ENCODE measurements around the gene GFPT2.
"Not testable (repeated sequence)": the region's sequence is repeated elsewhere in the genome, so short reads cannot be mapped to it uniquely, and the experiment has no call there.

Gene GFPT2

DNA sequence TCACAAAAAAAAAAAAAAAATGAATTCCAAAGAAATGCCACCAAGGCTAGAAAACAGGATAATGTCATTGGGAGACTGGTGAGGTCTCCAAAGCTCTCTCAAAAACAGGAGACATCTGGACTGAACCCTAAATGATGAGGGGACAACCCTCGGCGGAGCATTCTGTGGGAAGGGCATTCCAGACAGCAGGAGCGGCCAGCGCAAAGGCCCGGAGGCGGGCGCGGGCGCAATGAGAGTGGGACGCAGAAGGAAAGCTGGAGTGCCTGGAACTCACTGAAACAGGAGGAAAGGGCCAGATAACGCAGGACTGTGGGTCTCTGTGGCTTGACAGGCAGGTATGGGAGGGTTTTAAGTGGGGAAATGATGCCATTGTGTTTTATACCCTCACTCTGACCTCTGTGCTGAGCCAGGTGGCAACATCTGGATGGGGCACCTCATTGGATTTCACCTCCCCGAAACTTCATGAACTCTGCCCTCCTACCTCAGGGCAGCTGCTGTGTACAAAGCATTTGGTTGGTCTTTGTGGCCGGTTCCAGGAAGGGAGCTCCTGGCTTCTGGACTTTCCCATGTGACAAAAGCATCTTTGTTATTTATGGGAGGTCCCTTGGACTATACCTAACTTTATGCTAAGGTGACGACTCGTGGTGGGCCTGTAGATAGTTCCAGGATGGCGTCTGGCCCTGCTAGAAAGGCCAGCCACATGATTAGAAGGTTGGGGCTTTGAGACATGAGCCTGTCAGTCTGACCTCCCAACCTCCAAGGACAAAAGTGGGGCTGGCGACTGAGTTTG is 49.7 kb downstream of the GFPT2 start:
- H3K4me3 ChIP-seq (ENCODE audit: low read length) = no peak overlapping the region
- no peak for TF ChIP-seq ZNF274 (IDR thresholded peaks at IDR 0.05; ENCODE audit: low read depth, low read length)

DNA sequence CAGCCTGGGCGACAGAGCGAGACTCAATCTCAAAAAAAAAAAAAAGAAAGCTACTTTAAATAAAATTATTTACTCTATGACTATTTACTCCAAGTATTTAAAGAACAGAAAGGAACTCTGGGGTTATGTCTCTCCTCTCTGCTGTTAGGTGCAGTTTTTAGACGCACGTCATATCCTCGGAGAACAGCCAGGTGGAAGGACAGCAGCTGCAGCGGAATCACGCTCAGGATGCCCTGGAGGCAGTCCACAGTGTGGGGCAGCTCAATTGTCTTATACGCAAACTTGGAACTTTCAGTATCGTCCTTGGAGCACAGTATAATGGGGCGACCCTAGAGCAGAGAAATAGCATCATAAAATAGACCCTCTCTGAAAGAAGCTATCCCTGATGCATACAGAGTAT is 50.9 kb downstream of the GFPT2 start:
- H3K4me3 ChIP-seq (ENCODE audit: low read length) = no peak overlapping the region
- TF ChIP-seq ZNF274 (IDR thresholded peaks at IDR 0.05; ENCODE audit: low read depth, low read length) = no peak

DNA sequence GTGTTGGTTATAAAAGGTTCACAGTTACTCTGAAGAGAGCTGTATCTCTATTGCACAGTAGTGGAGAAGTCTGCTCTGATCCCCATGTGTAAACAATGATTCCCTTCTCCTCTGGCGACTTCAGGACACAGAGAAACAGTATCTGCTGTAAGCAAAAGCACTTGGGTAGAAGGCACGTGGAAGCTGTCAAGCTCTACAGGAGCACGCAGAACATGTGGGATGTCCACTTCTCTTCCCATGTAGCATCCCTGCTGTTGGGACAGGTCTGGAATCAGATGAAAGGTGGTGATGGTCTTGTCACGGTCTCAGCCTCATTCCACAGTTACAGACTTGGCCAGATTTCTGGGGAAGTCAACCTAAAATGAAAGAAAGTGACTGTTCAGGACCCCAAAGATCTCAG is 51.9 kb downstream of the GFPT2 start:
- no peak overlapping the region for H3K4me3 ChIP-seq (ENCODE audit: low read length)
- TF ChIP-seq ZNF274 (IDR thresholded peaks at IDR 0.05; ENCODE audit: low read depth, low read length) = no peak

DNA sequence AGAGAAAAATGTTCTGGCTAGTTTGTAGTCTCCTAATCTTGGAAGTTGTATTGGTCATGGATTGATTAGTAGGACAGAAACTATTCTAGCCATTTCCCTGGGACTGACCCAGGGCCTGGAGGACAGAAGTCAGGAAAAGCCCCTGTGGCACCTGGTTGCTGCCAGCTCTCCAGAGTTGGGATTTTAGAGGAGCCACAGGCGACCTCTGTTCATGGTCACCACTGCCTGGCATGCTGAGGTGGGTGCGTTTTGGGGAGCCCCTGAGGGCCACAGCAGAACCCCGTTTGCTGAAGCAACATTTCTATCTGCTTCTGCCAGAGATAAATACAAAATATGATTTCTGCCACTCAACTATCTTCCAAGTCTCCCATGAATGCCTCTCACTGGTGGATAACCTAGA is 53.6 kb downstream of the GFPT2 start:
- H3K4me3 ChIP-seq (ENCODE audit: low read length) = no peak overlapping the region
- TF ChIP-seq ZNF274 (IDR thresholded peaks at IDR 0.05; ENCODE audit: low read depth, low read length) = no peak

GRCh38 chr5:180299014-180299413 is 54.1 kb downstream of the GFPT2 start:
- H3K4me3 ChIP-seq (ENCODE audit: low read length) = not testable (repeated sequence)

GRCh38 chr5:180297587-180298282 is 55.4 kb downstream of the GFPT2 start:
- TF ChIP-seq ZNF274 (IDR thresholded peaks at IDR 0.05; ENCODE audit: low read depth, low read length) = no peak
- no peak overlapping the region for H3K4me3 ChIP-seq (ENCODE audit: low read length)

DNA sequence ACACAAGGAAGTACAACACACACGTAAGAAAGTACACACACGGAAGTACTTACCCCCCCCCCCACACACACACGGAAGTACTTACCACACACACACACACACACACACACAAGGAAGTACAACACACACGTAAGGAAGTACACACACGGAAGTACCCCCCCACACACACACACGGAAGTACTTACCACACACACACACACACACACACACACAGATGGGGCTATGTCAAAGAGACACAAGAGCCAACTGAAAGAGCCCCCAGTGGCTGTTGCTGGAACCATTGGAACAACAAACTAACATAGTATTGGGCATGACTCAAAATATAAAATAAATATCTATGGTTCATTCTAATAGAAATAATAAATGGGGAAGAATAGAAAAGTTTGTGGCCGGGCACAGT is 56.4 kb downstream of the GFPT2 start:
- no peak overlapping the region for H3K4me3 ChIP-seq (ENCODE audit: low read length)
- no peak for TF ChIP-seq ZNF274 (IDR thresholded peaks at IDR 0.05; ENCODE audit: low read depth, low read length)

- no peak for TF ChIP-seq ZNF274 (IDR thresholded peaks at IDR 0.05; ENCODE audit: low read depth, low read length)
- no peak overlapping the region for H3K4me3 ChIP-seq (ENCODE audit: low read length)
Observed at GRCh38 chr5:180294913-180295555, 58.1 kb downstream of the GFPT2 start.

GRCh38 chr5:180294411-180294810 is 58.7 kb downstream of the GFPT2 start:
- TF ChIP-seq ZNF274 (IDR thresholded peaks at IDR 0.05; ENCODE audit: low read depth, low read length) = no peak
- no peak overlapping the region for H3K4me3 ChIP-seq (ENCODE audit: low read length)

- no peak for TF ChIP-seq ZNF274 (IDR thresholded peaks at IDR 0.05; ENCODE audit: low read depth, low read length)
- peak within 1 kb of the TSS; percentile 95 for H3K4me3 ChIP-seq (ENCODE audit: low read length)
Observed at GRCh38 chr5:180291943-180292831, 60.9 kb downstream of the GFPT2 start, which contains the start of gene MAPK9. Gene MAPK9, minus strand, starts transcription at chr5:180292083. Its CDS starts 11,522 bp downstream, at chr5:180280561.

DNA sequence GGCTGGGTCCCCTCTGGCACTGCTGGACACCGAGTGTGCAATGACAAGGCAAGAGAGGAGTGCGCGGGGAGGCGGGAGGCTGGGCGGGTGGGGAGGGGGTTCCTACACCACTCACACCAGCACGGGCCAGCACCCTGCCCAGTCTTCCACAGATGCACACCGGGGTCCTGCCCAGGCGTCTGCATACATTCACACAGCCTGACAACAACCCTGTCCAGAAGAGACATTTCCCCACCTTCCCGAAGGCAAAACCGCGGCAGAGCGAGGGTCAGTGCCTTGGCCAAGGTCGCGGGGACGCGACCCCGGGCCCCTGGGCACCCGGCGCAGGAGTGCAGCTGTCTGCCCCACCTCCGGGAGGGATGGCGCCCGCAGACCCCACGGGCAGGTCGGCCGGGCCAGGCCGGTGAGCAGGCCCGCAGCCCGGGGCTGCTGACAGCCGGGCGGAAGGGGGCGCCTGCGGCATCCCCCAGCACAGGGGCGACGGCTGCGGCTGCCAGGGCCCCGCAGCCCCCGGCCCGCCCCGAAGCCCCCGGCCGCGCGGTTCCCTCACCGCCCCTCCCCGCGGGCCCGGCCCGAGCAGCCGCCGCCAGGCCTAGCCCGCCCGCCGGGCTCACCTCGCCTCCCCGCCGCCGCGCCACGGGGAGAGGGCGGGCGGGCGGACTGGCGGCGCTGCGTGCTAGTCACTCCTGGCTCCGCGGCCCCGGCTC is 61.7 kb downstream of the GFPT2 start:
- TF ChIP-seq ZNF274 (IDR thresholded peaks at IDR 0.05; ENCODE audit: low read depth, low read length) = no peak
- peak overlapping the region; percentile 95 for H3K4me3 ChIP-seq (ENCODE audit: low read length)

GRCh38 chr5:180290568-180291233 is 62.4 kb downstream of the GFPT2 start:
- peak overlapping the region; percentile 95 for H3K4me3 ChIP-seq (ENCODE audit: low read length)
- no peak for TF ChIP-seq ZNF274 (IDR thresholded peaks at IDR 0.05; ENCODE audit: low read depth, low read length)

GRCh38 chr5:180289966-180290365 is 63.2 kb downstream of the GFPT2 start:
- TF ChIP-seq ZNF274 (IDR thresholded peaks at IDR 0.05; ENCODE audit: low read depth, low read length) = no peak
- H3K4me3 ChIP-seq (ENCODE audit: low read length) = no peak overlapping the region
